ENCODE data around the gene ADA. TPM values are rescaled to one million over a fixed set of nuclear protein-coding genes. Genes with fewer than 3 reads are reported as not detected.
"Not testable (repeated sequence)": the region's sequence is repeated elsewhere in the genome, so short reads cannot be mapped to it uniquely, and the experiment has no call there.

The ADA gene
- total RNA-seq, 1 donor from 2014 or later, result 11.4 TPM

DNA sequence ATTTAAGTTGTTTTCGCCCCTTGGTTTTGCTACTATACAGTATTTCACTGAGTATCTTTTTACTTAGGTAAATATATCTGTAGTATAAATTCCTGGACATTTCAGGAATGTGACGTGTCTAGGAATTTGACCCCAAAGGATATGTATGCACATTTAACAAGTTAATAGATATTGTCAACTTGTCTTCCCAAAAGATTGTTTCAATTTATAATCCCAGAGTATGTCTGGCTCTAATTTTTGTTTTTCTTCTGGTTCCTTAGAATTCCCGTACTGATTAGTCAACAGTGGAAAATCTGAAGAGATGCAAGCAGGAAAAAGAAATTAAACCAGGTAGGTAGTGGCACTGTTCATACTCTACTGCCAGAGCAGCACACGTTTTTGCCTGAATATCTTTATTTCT, 62.0 kb downstream of the ADA start:
- TF ChIP-seq, protein P1, sequence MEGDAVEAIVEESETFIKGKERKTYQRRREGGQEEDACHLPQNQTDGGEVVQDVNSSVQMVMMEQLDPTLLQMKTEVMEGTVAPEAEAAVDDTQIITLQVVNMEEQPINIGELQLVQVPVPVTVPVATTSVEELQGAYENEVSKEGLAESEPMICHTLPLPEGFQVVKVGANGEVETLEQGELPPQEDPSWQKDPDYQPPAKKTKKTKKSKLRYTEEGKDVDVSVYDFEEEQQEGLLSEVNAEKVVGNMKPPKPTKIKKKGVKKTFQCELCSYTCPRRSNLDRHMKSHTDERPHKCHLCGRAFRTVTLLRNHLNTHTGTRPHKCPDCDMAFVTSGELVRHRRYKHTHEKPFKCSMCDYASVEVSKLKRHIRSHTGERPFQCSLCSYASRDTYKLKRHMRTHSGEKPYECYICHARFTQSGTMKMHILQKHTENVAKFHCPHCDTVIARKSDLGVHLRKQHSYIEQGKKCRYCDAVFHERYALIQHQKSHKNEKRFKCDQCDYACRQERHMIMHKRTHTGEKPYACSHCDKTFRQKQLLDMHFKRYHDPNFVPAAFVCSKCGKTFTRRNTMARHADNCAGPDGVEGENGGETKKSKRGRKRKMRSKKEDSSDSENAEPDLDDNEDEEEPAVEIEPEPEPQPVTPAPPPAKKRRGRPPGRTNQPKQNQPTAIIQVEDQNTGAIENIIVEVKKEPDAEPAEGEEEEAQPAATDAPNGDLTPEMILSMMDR (IDR thresholded peaks at IDR 0.05), result no peak

GRCh38 chr20:44588321-44588720, 63.2 kb downstream of the ADA start:
- H3K4me3 Mint-ChIP-seq (ENCODE audit: unreplicated experiment); DNase-seq (ENCODE audit: low spot score); H3K9me3 Mint-ChIP-seq (ENCODE audit: low read depth); H3K27me3 Mint-ChIP-seq (ENCODE audit: low read depth); H3K27ac Mint-ChIP-seq (ENCODE audit: unreplicated experiment); H3K36me3 Mint-ChIP-seq (ENCODE audit: low read depth): not testable (repeated sequence)
- peaks cover 71% of the 10 kb centered on the region for H3K4me1 Mint-ChIP-seq (ENCODE audit: low read depth)

More for the DNA sequence above, 62.0 kb downstream of the ADA start:
- Mint-ChIP-seq H3K27me3 (ENCODE audit: low read depth) (no peaks in the 10 kb centered on the region), H3K9me3 (ENCODE audit: low read depth) (no peaks in the 10 kb centered on the region), H3K4me1 (ENCODE audit: low read depth) (peaks cover 68% of the 10 kb centered on the region), H3K36me3 (ENCODE audit: low read depth) (peaks cover 6% of the 10 kb centered on the region), H3K4me3 (ENCODE audit: unreplicated experiment) (no peak overlapping the region), H3K27ac (ENCODE audit: unreplicated experiment) (peak overlapping the region; percentile 78)
- DNase-seq (ENCODE audit: low spot score), result no peak

DNA sequence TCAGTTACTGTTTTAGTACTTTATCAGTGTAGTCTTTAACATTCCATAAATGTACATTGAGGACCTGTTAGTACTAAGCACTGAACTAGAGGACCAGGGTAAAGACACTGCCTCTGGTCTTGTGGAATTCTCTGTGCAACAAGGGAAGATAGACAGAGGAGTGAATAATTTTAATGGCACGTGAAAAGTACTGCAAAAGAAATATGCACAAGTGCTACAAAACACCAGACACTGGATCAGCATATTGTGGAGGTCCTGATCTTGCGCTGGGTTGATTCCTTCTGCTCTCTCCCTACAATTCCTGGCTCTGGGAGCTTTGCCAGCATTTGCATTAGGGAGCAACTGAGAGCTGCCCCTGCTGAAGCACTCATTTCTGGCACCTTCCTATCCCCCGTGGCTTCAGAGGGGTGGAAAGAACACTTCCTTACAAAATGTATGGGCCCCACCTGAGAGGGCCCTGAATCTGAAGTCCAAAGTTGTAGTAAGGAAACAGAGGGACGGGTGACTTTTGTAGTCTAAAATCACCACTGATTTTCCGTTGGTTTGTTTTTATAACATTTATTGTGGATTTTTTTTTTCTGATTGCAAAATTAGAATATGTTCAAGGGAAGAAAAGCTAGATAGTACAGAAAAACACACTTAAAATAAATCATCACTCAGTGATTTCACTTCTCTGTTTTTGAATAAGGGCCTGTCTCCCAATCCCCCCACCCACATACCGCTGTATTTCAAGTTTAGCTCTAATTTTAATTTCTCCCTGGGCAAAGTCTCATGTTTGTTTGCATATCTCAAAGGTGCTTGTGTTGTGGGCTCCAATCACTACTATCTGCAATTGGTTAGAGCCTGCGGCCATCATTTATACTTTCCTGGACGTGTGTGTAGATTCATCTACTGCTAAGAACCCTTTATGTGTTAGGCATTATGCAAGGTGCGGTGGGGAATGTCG, 64.2 kb downstream of the ADA start:
- DNase-seq (ENCODE audit: low spot score), result no peak
- H3K27me3 Mint-ChIP-seq (ENCODE audit: low read depth), result no peaks in the 10 kb centered on the region
- peaks cover 6% of the 10 kb centered on the region for H3K36me3 Mint-ChIP-seq (ENCODE audit: low read depth)
- H3K9me3 Mint-ChIP-seq (ENCODE audit: low read depth), result no peaks in the 10 kb centered on the region
- H3K27ac Mint-ChIP-seq (ENCODE audit: unreplicated experiment), result peak overlapping the region; percentile 80
- peaks cover 80% of the 10 kb centered on the region for H3K4me1 Mint-ChIP-seq (ENCODE audit: low read depth)
- TF ChIP-seq, protein P1 (IDR thresholded peaks at IDR 0.05), result no peak
- H3K4me3 Mint-ChIP-seq (ENCODE audit: unreplicated experiment), result no peak overlapping the region

DNA sequence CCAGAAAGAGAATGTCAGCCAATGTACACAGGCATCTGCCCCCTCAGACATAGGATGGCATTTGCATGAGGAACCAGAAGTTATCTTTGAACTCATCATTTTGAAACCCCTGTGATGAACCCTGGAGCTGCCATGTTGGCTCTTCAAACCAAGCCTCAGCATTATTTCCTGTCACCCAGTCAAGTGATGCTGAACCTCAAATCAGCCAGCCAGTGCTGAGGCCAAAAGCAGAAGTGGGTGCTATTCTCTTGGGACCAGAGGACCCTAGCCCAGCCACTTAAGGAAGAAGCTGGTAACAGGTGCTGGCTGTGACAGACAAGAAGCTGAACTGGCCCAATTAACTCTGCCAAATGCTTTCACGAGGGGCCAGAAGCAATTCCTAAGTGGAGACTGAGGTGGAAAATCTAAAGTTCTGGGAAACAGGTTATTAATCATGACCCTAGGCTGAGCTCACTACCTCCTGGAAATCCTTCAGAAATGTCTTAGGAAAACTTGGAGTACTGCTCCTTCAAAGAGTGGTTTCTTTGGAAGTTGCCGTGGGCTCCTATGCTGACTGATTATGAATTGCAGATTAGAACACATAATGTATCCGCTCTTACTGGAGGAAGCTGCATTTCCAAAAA, 65.1 kb downstream of the ADA start:
- DNase-seq (ENCODE audit: low spot score), result no peak
- Mint-ChIP-seq H3K27me3 (ENCODE audit: low read depth) (no peaks in the 10 kb centered on the region), H3K9me3 (ENCODE audit: low read depth) (no peaks in the 10 kb centered on the region), H3K4me1 (ENCODE audit: low read depth) (peaks cover 89% of the 10 kb centered on the region), H3K4me3 (ENCODE audit: unreplicated experiment) (no peak overlapping the region), H3K27ac (ENCODE audit: unreplicated experiment) (peak overlapping the region; percentile 80), H3K36me3 (ENCODE audit: low read depth) (peaks cover 6% of the 10 kb centered on the region)
- TF ChIP-seq, protein P1 (IDR thresholded peaks at IDR 0.05), result no peak

DNA sequence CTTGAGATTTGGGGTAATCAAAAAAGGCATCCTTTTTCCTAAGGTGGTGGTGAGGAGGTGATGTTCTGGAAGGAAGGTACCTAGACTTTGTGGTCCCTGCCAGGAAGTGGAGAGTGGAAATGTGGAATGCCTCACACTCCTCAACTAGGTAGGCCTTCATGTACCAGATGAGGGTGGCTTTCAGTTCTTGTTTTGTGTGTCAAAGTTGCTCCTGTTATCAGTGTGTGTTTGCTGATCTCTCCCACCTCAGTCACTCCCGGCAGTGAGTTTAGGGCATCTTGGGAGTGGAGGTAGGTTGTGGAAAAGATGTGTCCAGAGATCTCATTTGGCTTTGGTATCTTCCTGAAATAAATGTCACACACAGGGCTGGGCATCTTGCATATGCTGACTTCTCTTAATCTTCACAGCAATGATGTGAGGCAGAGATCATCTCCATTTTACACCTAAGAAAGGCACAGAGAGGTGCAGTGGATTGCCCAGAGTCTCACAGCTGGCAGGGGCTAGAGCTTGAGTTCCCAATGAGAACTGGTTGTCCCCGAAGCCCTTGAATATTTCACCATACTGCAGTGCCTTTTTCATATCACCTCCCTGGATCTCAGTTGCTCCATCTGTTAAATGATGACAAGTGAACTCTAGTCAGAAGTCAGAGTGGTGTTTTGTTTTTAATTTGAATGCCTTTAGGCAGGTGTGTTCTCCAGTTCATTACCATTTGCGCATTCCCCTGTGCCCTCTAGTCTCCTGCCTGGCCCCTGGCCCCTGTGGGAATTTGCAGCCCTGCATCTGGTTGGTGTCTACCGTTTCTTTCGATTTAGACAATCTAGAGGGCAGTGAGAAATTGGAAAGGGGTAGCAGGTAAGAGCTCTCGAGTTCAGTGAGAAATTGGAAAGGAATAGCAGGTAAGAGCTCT, 66.2 kb downstream of the ADA start:
- no peak for DNase-seq (ENCODE audit: low spot score)
- Mint-ChIP-seq H3K36me3 (ENCODE audit: low read depth) (peaks cover 3% of the 10 kb centered on the region), H3K4me1 (ENCODE audit: low read depth) (peaks cover 94% of the 10 kb centered on the region), H3K4me3 (ENCODE audit: unreplicated experiment) (no peak overlapping the region), H3K27ac (ENCODE audit: unreplicated experiment) (no peak overlapping the region), H3K9me3 (ENCODE audit: low read depth) (no peaks in the 10 kb centered on the region), H3K27me3 (ENCODE audit: low read depth) (no peaks in the 10 kb centered on the region)
- TF ChIP-seq, protein P1 (IDR thresholded peaks at IDR 0.05), result no peak

Data from chondrocyte (in vitro differentiated cells).